HG03354 (cell line): ENCODE data around the gene EIPR1.
"Not testable (repeated sequence)": the region's sequence is repeated elsewhere in the genome, so short reads cannot be mapped to it uniquely, and the experiment has no call there.

Experiments used
- ATAC-seq: cut with Tn5 transposase; IDR thresholded peaks from one replicate; pipeline ENCODE4 v1.9.1; 2021; ENCODE audit warnings: mild to moderate bottlenecking; ENCODE audit not compliant: unreplicated experiment, poor library complexity, severe bottlenecking

The EIPR1 gene

DNA sequence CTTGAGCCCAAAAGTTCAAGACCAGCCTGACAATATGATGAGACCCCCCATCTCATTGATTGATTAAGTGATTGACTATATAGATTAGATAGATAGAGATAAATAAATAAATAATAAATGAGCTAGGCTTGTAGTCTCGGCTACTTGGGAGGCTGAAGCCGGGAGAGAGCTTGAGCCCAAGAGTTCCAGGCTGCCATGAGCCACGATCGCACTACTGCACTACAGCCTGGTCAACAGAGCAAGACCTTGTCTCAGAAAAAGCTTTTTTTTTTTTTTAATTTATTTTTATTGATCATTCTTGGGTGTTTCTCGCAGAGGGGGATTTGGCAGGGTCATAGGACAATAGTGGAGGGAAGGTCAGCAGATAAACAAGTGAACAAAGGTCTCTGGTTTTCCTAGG, 12.4 kb downstream of the EIPR1 start:
- ATAC-seq: no peak

DNA sequence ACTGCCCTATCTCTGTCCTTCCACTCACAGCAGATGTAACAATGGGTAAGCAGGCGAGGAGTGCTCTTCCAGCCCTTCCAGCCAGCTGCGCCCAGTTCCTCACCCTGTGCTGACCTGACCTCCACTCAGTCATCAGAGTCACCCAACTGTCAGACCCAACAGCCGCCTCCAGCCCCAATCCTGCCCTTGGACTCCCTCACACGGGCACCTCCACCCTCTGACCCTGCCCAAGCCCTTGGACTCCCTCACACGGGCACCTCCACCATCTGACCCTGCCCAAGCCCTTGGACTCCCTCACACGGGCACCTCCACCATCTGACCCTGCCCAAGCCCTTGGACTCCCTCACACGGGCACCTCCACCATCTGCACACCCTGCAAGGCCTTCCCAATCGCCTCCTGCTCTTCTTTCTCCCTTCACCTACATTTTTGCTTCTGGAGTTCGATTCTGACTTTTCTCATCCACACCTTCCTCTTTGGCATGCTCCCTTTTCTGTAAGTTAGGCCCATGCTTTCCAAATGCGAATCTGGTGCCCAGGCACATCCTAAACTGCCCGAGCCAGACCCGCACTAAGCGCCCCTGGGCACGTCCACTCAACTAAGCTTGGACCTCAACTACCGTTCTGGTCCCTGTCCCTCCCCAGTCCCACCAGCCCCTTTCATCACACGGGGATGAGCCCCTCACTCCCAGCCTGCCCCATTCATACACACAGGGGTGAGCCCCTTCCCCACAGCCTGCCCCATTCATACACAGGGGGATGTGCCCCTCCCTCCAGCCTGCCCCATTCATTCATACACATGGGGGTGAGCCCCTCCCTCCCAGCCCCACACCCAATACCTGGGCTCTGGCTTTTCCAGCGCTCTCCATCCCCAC, 15.9 kb downstream of the EIPR1 start:
- no peak for ATAC-seq

DNA sequence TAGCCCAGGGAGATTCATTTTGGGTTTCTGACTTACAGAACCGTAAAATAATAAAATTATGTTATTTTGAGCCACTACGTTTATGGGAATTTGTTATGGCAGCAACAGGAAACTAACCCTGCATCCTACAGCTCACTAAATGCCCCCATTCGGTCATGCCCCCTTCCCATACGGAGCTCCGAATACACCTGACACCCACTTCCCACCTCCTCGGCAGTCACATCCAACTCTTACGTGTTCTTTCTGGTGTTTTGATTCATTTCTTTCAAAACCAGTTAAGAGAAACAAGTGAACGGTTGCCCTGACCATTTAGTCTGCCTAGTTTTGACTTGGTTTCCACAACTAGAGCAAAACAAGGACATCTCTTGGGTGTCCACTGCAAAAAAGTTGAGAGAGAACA, 19.7 kb downstream of the EIPR1 start:
- no peak for ATAC-seq

DNA sequence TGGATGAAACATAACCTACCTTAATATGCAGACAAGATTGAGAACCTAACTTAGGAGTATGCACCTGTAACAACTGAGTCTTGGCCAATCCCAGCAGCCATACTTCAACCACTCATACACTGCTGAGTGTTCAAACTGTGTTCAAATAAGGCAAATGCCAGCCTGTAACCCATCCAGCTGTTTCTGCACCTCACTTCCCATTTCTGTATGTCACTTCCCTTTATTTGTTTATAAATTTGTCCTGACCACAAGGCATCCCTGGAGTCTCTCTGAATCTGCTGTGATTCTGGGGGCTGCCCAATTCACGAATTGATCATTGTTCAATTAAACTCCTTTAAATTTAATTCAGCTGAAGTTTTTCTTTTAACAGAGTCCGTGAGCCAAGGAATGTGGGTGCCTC, 20.2 kb downstream of the EIPR1 start:
- not testable (repeated sequence) for ATAC-seq

DNA sequence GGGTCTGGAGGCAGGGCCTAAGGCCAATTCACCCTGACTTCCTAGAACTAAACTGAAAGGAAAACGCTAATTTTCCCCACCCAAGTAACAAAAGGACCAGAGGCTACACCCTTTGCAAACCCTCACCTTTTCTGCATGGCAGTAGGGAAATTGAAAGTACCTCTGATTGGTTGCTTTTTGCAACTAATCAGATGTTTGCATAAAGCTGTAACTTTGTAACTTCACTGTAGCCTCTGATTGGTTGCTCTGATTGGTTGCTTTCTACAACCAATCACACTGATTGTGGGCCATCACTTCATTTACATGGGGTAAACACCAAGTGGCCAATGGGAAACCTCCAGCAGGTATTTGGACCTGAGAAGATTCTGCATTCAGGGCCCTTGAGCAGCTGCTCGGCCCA, 20.8 kb downstream of the EIPR1 start:
- no peak for ATAC-seq

DNA sequence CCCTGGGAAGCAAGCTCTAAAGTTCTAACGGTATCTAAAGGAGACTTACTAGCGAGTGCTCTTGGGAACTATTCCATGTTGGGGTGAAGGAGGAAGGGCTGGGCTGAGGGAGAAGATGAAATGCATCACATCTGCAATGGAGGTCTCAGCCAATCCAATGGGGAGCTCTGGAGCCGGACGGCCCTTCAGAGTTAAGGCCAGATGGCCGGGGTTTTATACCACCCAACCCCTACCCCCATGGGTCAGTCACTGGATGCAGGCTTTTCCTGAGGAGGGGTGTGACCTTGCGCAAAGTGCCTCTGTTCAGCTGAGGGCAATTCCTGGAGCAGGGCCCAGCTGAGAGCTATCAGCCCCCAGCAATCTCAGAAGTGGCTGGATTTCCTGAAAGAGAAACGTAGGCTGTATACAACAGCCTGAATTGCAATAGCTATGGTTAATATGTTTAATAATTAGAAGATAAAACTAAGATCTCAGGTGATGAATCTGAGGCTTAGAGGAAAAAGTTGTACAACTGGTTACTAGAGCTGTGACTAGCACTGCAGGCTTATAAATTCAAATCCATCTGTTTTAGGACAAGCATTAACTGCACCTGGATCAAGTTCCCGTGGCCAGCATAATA, 21.6 kb downstream of the EIPR1 start:
- ATAC-seq: no peak

DNA sequence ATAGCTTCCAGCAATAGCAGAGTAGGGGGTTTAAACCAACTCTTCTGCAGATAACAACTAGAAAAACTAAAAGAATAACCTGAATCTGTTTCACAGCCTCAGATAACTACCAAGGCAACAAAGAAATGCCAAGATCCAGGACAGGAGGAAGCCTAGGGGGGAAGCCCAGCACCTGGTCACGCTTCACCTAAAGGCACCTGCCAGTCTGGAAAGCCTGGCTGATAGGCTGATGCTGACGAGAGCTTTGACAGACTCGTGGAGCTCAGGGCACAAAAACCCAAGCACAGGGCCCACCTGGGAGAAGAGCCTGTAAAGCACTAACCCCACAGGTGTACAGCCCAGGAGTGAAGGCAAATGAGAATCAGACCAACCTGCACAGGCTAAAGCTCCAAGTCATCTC, 22.6 kb downstream of the EIPR1 start:
- ATAC-seq: no peak

DNA sequence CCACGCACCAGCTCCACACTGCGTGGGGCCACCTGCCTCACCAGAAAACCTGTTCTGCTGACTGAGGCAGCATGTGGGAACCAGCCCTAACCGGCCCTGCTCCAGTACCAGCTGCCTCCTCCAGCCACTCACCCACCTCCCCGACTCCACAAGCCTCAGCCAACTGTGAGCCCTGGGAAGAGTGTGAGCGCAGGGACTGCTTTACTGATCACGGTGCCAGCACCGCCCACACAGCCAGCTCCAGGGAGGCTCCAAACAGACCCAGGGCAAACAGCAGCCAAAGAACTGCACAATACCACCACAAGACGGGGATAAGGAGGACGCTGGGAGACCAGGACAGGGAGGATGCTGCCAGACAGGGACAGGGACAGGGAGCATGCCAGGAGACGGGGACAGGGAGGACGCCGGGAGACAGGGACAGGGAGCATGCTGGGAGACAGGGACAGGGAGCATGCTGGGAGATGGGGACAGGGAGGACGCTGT, 28.4 kb downstream of the EIPR1 start:
- ATAC-seq: no peak

DNA sequence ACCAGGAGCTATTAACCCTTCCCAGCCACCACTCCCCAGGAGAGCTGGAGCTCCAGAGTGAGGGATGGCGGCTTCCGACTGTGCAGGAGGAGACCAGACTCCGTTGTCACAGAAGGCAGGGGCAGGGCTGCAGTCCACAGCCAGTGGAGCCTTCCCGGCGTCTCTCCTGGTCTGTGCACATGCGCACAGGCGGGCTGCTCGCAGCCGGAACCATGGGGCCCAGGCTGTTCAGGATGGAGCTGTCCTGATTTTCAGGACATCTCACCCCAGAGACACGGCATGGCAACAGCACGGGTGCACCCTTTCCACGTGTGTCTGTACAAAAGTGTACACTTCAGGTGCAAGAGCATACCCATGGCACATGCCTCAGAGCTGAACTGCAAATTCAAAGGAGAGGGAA, 28.9 kb downstream of the EIPR1 start:
- no peak for ATAC-seq

DNA sequence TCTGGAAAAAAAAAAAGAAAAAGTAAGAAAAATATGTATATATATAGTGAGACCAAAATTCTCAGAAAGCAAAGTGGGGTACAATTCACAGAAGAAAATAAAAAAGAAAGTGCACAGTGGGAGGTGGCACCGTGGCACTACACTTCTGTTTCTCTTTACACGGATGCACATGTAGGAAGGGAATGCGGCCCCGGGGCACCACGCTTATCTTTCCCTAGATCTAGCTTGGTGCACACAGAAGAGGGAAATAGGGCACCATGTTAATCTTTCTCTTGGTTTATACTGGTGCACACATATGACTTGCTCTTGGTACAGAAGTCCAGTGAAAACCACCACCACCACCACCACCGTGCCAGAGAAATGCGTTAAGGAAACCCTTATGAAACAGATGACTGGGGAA, 32.0 kb downstream of the EIPR1 start:
- ATAC-seq: no peak

DNA sequence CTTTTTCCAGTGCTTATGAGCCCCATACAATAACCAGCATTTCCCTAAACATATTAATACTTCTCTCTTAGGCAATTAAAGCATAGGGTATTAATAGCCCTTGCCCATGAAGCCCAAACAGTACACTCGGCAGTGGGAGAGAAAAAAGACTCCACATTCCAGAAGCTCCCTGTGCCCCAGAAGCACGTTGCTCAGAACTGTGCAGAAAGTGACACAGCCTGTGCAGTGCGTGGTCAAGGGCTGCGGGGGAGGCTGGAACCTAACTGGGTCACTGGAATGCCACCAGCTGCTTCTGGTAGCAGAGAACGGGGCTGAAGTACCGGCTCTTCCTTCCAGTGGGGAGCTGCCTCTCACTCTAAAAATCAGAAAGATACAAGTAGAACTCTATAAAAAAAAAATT, 32.7 kb downstream of the EIPR1 start:
- no peak for ATAC-seq

DNA sequence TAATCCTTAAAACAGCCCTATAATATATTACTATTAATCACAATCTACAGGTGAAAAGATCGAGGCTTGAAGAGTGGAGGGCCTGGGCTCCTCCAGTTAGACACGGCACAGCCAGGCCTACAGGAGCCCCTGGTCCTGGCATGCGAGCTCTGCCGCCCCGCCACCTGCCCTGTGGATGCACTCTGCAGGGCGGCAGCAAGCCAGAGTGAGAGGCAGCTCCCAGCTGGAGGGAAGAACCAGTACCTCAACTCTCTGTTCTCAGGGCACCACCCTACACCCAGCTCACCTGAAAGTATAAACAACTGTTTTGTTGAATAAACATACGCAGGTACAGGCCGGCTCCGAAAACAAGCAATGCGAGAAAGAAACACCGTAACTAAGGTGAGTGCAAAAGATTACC, 34.6 kb downstream of the EIPR1 start:
- ATAC-seq: no peak

DNA sequence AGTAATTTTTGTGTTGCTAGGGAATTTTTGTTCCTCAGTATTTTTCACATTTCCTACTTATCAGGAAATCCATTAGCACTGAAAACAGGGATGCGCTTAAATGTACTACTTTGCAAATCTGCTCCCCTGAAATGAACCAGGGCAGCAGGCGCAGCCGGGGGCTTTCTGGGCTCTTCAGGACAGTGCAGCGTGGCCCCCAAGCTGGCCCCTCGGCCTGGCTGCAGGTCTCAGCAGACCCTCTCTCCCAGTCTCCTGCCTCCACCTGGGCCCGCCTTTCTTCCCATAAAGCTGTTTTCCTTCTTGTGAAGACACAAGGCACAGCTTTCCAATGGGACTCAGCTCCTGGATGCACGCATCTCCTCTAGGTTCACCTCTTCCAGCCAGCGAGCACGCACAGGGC, 35.3 kb downstream of the EIPR1 start:
- no peak for ATAC-seq

DNA sequence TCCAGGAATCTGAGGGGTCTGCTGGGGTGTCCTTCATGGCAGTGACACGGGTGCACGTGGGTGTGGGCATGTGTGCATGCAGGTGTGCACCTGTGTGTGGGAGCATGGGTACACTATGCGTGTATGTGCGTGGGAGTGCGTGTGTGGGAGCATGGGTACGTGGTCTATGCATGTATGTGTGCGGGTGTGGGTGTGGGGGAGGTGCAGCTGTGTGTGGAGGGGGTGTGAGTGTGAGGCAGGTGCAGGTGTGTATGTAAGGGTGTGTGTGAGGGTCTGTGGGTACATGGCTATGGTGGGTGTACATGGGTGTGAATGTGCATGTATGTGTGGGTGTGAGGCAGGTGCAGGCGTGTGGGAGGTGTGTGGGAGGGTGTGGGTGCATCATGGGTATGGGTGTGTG, 36.3 kb downstream of the EIPR1 start:
- no peak for ATAC-seq

DNA sequence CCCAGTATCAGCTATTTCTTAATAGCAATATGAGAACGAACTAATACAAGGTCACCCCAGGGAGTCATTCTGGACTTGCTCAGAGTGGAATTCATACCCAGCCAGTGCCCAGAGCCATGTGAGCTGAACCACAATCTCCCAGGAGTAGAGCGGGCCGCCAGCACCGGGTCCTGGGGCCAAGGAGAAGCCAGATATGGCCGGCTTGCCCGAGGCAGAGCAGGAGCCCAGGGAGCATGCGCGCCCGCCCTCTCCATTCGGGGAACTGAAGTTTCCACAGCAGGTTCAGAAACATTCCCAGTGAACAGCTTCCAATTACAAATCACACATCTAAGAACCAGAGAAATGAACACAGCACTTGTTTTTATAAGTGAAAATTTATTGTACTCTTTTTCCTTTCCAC, 37.5 kb downstream of the EIPR1 start:
- no peak for ATAC-seq

DNA sequence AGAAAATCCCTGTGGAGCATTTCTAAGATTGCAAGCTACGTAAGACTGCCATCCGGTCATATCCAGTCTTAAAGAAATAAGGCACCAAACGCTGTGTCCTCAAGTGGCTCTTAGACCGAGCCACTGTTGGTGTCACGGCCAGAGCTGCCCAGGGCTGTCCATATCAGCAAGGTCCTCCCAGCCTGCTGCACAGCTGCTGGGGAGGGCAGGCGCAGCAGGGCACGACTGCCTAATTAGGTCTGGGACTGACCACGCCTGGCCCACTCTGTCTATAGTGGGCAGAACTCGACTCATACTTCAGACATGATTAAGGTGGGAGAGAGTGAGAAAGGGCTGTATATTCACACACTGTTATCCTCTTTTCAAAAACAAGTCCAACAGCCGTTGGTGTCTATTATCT, 39.3 kb downstream of the EIPR1 start:
- ATAC-seq: no peak

DNA sequence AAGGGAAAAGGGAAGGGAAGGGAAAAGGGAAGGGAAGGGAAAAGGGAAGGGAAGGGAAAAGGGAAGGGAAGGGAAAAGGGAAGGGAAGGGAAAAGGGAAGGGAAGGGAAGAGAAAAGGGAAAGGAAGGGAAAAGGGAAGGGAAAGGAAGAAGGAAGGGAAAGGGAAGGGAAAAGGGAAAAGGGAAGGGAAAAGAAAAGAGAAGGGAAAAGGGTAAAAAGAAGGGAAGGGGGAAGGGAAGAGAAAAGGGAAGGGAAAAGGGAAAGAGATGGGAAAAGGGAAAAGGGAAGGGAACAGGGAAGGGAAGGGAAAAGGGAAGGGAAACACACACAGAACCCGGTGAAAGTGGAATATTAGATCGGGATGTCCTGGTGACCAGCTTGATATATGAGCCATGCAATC, 40.8 kb downstream of the EIPR1 start:
- no peak for ATAC-seq

DNA sequence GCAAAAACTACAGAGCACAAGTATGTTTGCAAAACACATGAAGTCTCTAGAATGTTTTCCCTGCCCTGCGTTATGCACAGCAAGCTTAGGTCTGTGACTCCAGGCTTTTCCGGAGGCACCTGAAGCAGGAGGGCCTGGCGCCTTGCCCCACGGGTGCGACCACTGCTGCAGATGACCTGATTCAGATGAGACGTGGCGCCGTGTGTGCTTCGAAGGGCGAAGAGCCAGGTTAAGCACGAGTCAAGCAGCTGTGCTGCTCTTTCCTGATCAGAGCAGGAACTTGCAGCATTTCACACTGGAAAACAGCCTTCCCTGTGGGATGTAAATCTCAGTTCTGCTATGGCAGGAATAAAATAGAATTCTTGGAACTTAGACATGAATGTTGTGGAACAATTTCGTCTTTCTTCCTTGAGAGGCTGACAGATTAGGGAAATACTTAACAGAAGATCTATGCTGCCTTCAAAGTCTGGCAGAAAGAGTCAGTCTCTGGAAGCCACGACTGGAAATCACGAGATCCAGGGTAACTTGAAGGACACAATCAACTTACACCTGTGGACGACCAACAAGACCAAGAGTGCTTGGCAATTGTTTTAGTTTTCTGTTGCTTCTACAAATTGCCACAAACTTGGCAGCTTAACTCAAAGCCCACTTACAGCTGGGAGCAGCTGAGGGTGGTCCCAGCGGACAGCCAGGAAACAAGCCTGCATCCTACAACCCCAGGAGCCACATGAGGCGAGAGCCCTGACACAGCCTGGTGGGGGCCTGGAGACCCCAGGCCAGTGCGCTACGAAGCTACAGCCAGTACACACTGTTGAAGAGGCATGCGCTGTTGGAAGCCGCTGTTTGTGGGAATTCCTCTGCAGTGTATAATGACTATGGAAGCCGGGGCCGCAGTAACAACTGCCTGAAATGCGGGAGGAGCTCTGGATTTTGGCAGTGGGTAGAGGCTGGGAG, 42.9 kb downstream of the EIPR1 start:
- no peak for ATAC-seq

DNA sequence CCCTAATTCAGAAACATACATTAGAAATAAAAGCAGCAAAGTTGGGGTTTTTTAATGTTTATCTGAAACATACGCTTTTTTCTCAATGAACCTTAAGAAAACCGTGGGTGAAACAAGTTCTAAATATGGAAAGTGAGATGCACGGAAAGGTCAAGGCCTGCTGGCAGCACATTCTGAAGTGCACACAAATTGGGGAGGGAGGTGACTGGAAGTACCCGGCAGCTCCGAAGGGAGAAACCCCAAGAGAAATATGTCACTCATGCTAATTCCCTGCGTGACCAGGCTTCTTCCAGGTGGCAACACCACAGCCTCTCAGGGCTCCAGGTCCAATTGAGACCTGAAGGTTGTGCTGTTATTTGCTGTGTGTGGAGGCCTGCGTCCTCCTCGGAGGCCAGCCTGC, 45.5 kb downstream of the EIPR1 start:
- no peak for ATAC-seq

DNA sequence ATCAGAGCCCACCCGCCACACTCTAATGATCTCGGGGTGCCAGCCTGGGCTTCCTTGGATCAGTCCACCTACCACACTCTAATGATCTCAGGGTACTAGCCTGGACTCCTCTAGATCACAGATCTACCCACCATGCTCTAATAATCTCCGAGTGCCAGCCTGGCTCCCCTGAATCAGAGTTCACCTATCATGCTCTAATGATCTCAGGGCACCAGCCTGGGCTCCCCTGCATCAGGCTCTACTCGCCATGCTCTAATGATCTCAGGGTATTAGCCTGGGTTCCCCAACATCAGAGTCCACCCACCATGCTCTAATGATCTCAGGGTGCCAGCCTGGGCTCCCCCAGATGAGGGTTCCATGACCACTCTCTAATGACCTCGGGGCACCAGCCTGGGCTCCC, 48.1 kb downstream of the EIPR1 start:
- no peak for ATAC-seq
